HUES64 (cell line): Measurements from ENCODE around the gene SERPINB12.

Experiments
- H3K27ac ChIP-seq: 2 replicates; pipeline ENCODE4 v1.7.0; 2013; ENCODE audit warnings: low read depth, low read length, inconsistent platforms
- H3K27me3 ChIP-seq: 2 replicates; pipeline ENCODE4 v1.6.1; 2013; ENCODE audit warnings: mild to moderate bottlenecking, low read length; ENCODE audit not compliant: insufficient read depth
- H3K36me3 ChIP-seq: 2 replicates; pipeline ENCODE4 v1.6.1; 2013; ENCODE audit warnings: mild to moderate bottlenecking, low read length; ENCODE audit not compliant: insufficient read depth
- H3K4me1 ChIP-seq: 2 replicates; pipeline ENCODE4 v1.6.1; 2013; ENCODE audit warnings: mild to moderate bottlenecking, low read length, moderate library complexity; ENCODE audit not compliant: insufficient read depth
- H3K4me3 ChIP-seq: 2 replicates; pipeline ENCODE4 v1.5.1; 2013; ENCODE audit warnings: mild to moderate bottlenecking, low read length, moderate library complexity
- H3K9ac ChIP-seq: 2 replicates; pipeline ENCODE4 v1.6.1; 2013; ENCODE audit warnings: mild to moderate bottlenecking, low read depth, low read length
- H3K9me3 ChIP-seq: 2 replicates; pipeline ENCODE4 v1.6.1; 2013; ENCODE audit warnings: low read depth, low read length; ENCODE audit not compliant: insufficient read depth
- WGBS: fragments of 150-250, 120-280 bp; methylation state at CpG from one replicate; pipeline ENCODE4 v1.1.7; 2013; ENCODE audit warnings: missing lambda C conversion rate; 5-methylcytosine and 5-hydroxymethylcytosine counted together

SERPINB12 gene

GRCh38 chr18:63520053-63520685, 22.0 kb upstream of the SERPINB12 start:
- Histone ChIP-seq H3K27me3 (no peaks in the 10 kb centered on the region), H3K9ac (no peak overlapping the region), H3K4me3 (no peak overlapping the region), H3K27ac (no peak overlapping the region), H3K9me3 (no peaks in the 10 kb centered on the region), H3K36me3 (no peaks in the 10 kb centered on the region), H3K4me1 (peaks cover 5% of the 10 kb centered on the region; the same call in 1 of the 2 replicates)
- 89% methylated on average over 3 of the region's 3 CpGs for WGBS

- Histone ChIP-seq H3K27me3 (no peaks in the 10 kb centered on the region), H3K4me3 (no peak overlapping the region), H3K4me1 (peaks cover 4% of the 10 kb centered on the region; the same call in 1 of the 2 replicates), H3K27ac (no peak overlapping the region), H3K36me3 (no peaks in the 10 kb centered on the region), H3K9me3 (no peaks in the 10 kb centered on the region), H3K9ac (no peak overlapping the region)
- WGBS, result 54% methylated on average over 4 of the region's 4 CpGs
Measured at GRCh38 chr18:63523660-63524059, 18.5 kb upstream of the SERPINB12 start.

- Histone ChIP-seq H3K4me1 (peaks cover 4% of the 10 kb centered on the region; the same call in 1 of the 2 replicates), H3K27me3 (no peaks in the 10 kb centered on the region), H3K27ac (no peak overlapping the region), H3K9me3 (no peaks in the 10 kb centered on the region), H3K4me3 (no peak overlapping the region), H3K36me3 (no peaks in the 10 kb centered on the region), H3K9ac (no peak overlapping the region)
Measured at GRCh38 chr18:63527251-63527650, 14.9 kb upstream of the SERPINB12 start.

GRCh38 chr18:63528863-63529492, 13.2 kb upstream of the SERPINB12 start:
- whole genome bisulfite sequencing, result 97% methylated on average over 5 of the region's 5 CpGs
- H3K4me3 ChIP-seq, result no peak overlapping the region
- H3K9me3 ChIP-seq, result no peaks in the 10 kb centered on the region
- H3K36me3 ChIP-seq, result no peaks in the 10 kb centered on the region
- H3K27me3 ChIP-seq, result no peaks in the 10 kb centered on the region
- H3K9ac ChIP-seq, result no peak overlapping the region
- no peak overlapping the region for H3K27ac ChIP-seq
- H3K4me1 ChIP-seq, result no peaks in the 10 kb centered on the region

- Histone ChIP-seq H3K27me3 (no peaks in the 10 kb centered on the region), H3K4me1 (no peaks in the 10 kb centered on the region), H3K9me3 (no peaks in the 10 kb centered on the region), H3K4me3 (no peak overlapping the region), H3K9ac (no peak overlapping the region), H3K27ac (no peak overlapping the region), H3K36me3 (no peaks in the 10 kb centered on the region)
- 97% methylated on average over 2 of the region's 2 CpGs for WGBS
Measured at GRCh38 chr18:63532471-63532870, 9.7 kb upstream of the SERPINB12 start.

GRCh38 chr18:63534615-63535014, 7.6 kb upstream of the SERPINB12 start:
- H3K27me3 ChIP-seq, result no peaks in the 10 kb centered on the region

GRCh38 chr18:63539904-63540510, 2.2 kb upstream of the SERPINB12 start:
- H3K9ac ChIP-seq, result no peak overlapping the region
- 86% methylated on average over 3 of the region's 3 CpGs for WGBS

More at GRCh38 chr18:63534615-63535014, 7.6 kb upstream of the SERPINB12 start:
- no peaks in the 10 kb centered on the region for H3K9me3 ChIP-seq
- H3K9ac ChIP-seq, result no peak overlapping the region
- 100% methylated on average over 3 of the region's 4 CpGs for WGBS
- H3K4me3 ChIP-seq, result no peak overlapping the region
- no peaks in the 10 kb centered on the region for H3K4me1 ChIP-seq
- H3K27ac ChIP-seq, result no peak overlapping the region
- H3K36me3 ChIP-seq, result no peaks in the 10 kb centered on the region

GRCh38 chr18:63544017-63544416, 1.8 kb downstream of the SERPINB12 start:
- 100% methylated on average over 1 of the region's 2 CpGs for whole genome bisulfite sequencing
- H3K36me3 ChIP-seq, result no peaks in the 10 kb centered on the region
- H3K9me3 ChIP-seq, result no peaks in the 10 kb centered on the region
- peaks cover 4% of the 10 kb centered on the region for H3K4me1 ChIP-seq
- no peak overlapping the region for H3K27ac ChIP-seq
- H3K9ac ChIP-seq, result no peak overlapping the region
- no peak overlapping the region for H3K4me3 ChIP-seq
- H3K27me3 ChIP-seq, result no peaks in the 10 kb centered on the region

More at GRCh38 chr18:63539904-63540510, 2.2 kb upstream of the SERPINB12 start:
- H3K27me3 ChIP-seq, result no peaks in the 10 kb centered on the region
- no peak overlapping the region for H3K27ac ChIP-seq
- H3K4me1 ChIP-seq, result peaks cover 4% of the 10 kb centered on the region; the same call in 1 of the 2 replicates
- no peak overlapping the region for H3K4me3 ChIP-seq
- no peaks in the 10 kb centered on the region for H3K36me3 ChIP-seq
- no peaks in the 10 kb centered on the region for H3K9me3 ChIP-seq

- no peaks in the 10 kb centered on the region for H3K27me3 ChIP-seq
- no peak overlapping the region for H3K4me3 ChIP-seq
- no peaks in the 10 kb centered on the region for H3K9me3 ChIP-seq
- no peak overlapping the region for H3K27ac ChIP-seq
- WGBS, result 100% methylated on average over 2 of the region's 3 CpGs
- no peak overlapping the region for H3K9ac ChIP-seq
- H3K36me3 ChIP-seq, result no peaks in the 10 kb centered on the region
- peaks cover 4% of the 10 kb centered on the region for H3K4me1 ChIP-seq
Measured at GRCh38 chr18:63545000-63545399, 2.8 kb downstream of the SERPINB12 start.

GRCh38 chr18:63550068-63550467, 7.9 kb downstream of the SERPINB12 start:
- Histone ChIP-seq H3K4me3 (no peak overlapping the region), H3K36me3 (no peaks in the 10 kb centered on the region), H3K27ac (no peak overlapping the region), H3K27me3 (no peaks in the 10 kb centered on the region), H3K9me3 (no peaks in the 10 kb centered on the region), H3K4me1 (no peaks in the 10 kb centered on the region; the same call in 1 of the 2 replicates), H3K9ac (no peak overlapping the region)
- 100% methylated on average over 1 of the region's 1 CpG for WGBS

GRCh38 chr18:63551769-63552168, 9.6 kb downstream of the SERPINB12 start:
- no peak overlapping the region for H3K27ac ChIP-seq
- no peaks in the 10 kb centered on the region for H3K36me3 ChIP-seq
- no peak overlapping the region for H3K4me3 ChIP-seq
- 88% methylated on average over 2 of the region's 3 CpGs for WGBS
- H3K27me3 ChIP-seq, result no peaks in the 10 kb centered on the region
- no peaks in the 10 kb centered on the region for H3K4me1 ChIP-seq
- no peaks in the 10 kb centered on the region for H3K9me3 ChIP-seq
- H3K9ac ChIP-seq, result no peak overlapping the region
